Duodenal mucosa (tissue), 2 donors: ENCODE measurements around the gene MGLL.
"Not testable (repeated sequence)": the region's sequence is repeated elsewhere in the genome, so short reads cannot be mapped to it uniquely, and the experiment has no call there.

Source experiments
- H3K27ac ChIP-seq: one replicate; pipeline ENCODE4 v1.7.0; 2013; ENCODE audit warnings: low read depth, low read length
- H3K27me3 ChIP-seq, 2 donors: one replicate each; pipeline ENCODE4 v1.7.0; 2013; ENCODE audit warnings: low read length in 2 of 2, control low read depth in 1 of 2; ENCODE audit not compliant: insufficient read depth in 2 of 2, control insufficient read depth in 1 of 2
- H3K36me3 ChIP-seq, 2 donors: one replicate each; pipeline ENCODE4 v1.7.0; 2013; ENCODE audit warnings: low read length in 2 of 2, control low read depth in 1 of 2; ENCODE audit not compliant: insufficient read depth in 2 of 2, control insufficient read depth in 1 of 2
- H3K4me1 ChIP-seq, 2 donors: one replicate each; pipeline ENCODE4 v1.7.0; 2013; ENCODE audit warnings: low read length in 2 of 2, control low read depth in 1 of 2; ENCODE audit not compliant: insufficient read depth in 2 of 2, control insufficient read depth in 1 of 2
- H3K4me3 ChIP-seq, 2 donors: one replicate each; pipeline ENCODE4 v1.7.0; 2013; ENCODE audit warnings: low read length in 2 of 2, low read depth in 1 of 2
- H3K9ac ChIP-seq, 2 donors: one replicate each; pipeline ENCODE4 v1.7.0; 2013; ENCODE audit warnings: low read length in 2 of 2, low read depth in 1 of 2
- H3K9me3 ChIP-seq, 2 donors: one replicate each; pipeline ENCODE4 v1.7.0; 2013; ENCODE audit warnings: low read length in 2 of 2, control low read depth in 1 of 2; ENCODE audit not compliant: control insufficient read depth in 1 of 2

Gene MGLL

GRCh38 chr3:127686512-127686894 is 135.8 kb downstream of the MGLL start:
- Histone ChIP-seq H3K4me3 (no peak overlapping the region), H3K9ac (no peak overlapping the region), H3K9me3 (no peaks in the 10 kb centered on the region), H3K4me1 (no peaks in the 10 kb centered on the region), H3K27ac (no peak overlapping the region), H3K36me3 (no peaks in the 10 kb centered on the region), H3K27me3 (no peaks in the 10 kb centered on the region)

- no peak overlapping the region for H3K4me3 ChIP-seq
- H3K9ac ChIP-seq = no peak overlapping the region
- H3K36me3 ChIP-seq = no peaks in the 10 kb centered on the region
- H3K4me1 ChIP-seq = no peaks in the 10 kb centered on the region
- no peaks in the 10 kb centered on the region for H3K9me3 ChIP-seq
- H3K27me3 ChIP-seq = no peaks in the 10 kb centered on the region
- H3K27ac ChIP-seq = no peak overlapping the region
Observed at GRCh38 chr3:127685708-127686511, 136.4 kb downstream of the MGLL start.

- no peak overlapping the region for H3K9ac ChIP-seq
- no peaks in the 10 kb centered on the region for H3K4me1 ChIP-seq
- H3K4me3 ChIP-seq = no peak overlapping the region
- no peaks in the 10 kb centered on the region for H3K9me3 ChIP-seq
- no peak overlapping the region for H3K27ac ChIP-seq
- no peaks in the 10 kb centered on the region for H3K27me3 ChIP-seq
- no peaks in the 10 kb centered on the region for H3K36me3 ChIP-seq
Observed at GRCh38 chr3:127684871-127685707, 137.2 kb downstream of the MGLL start.

GRCh38 chr3:127682561-127682960 is 139.8 kb downstream of the MGLL start:
- H3K27ac ChIP-seq = no peak overlapping the region
- H3K4me1 ChIP-seq = no peaks in the 10 kb centered on the region
- H3K4me3 ChIP-seq = no peak overlapping the region
- no peak overlapping the region for H3K9ac ChIP-seq
- H3K27me3 ChIP-seq = no peaks in the 10 kb centered on the region
- peaks cover 0 to 7% of the 10 kb centered on the region in 2 donors for H3K36me3 ChIP-seq
- no peaks in the 10 kb centered on the region for H3K9me3 ChIP-seq

- not testable (repeated sequence) for H3K27ac ChIP-seq, H3K9me3 ChIP-seq, H3K9ac ChIP-seq, H3K27me3 ChIP-seq, H3K4me3 ChIP-seq, H3K36me3 ChIP-seq, H3K4me1 ChIP-seq
Observed at GRCh38 chr3:127682175-127682554, 140.2 kb downstream of the MGLL start.

- no peak overlapping the region for H3K27ac ChIP-seq
- no peaks in the 10 kb centered on the region for H3K9me3 ChIP-seq
- no peak overlapping the region for H3K4me3 ChIP-seq
- H3K36me3 ChIP-seq = peaks cover 0 to 12% of the 10 kb centered on the region in 2 donors
- H3K27me3 ChIP-seq = no peaks in the 10 kb centered on the region
- no peaks in the 10 kb centered on the region for H3K4me1 ChIP-seq
- H3K9ac ChIP-seq = no peak overlapping the region
Observed at GRCh38 chr3:127680798-127681221, 141.5 kb downstream of the MGLL start.

GRCh38 chr3:127680146-127680661 is 142.1 kb downstream of the MGLL start:
- Histone ChIP-seq H3K9me3 (no peaks in the 10 kb centered on the region), H3K27ac (no peak overlapping the region), H3K4me3 (no peak overlapping the region), H3K27me3 (no peaks in the 10 kb centered on the region), H3K9ac (no peak overlapping the region), H3K36me3 (peaks cover 0 to 12% of the 10 kb centered on the region in 2 donors), H3K4me1 (no peaks in the 10 kb centered on the region)

GRCh38 chr3:127679534-127680145 is 142.7 kb downstream of the MGLL start:
- no peaks in the 10 kb centered on the region for H3K4me1 ChIP-seq
- peaks cover 0 to 12% of the 10 kb centered on the region in 2 donors for H3K36me3 ChIP-seq

GRCh38 chr3:127678611-127679533 is 143.4 kb downstream of the MGLL start:
- Histone ChIP-seq H3K36me3 (peaks cover 0 to 12% of the 10 kb centered on the region in 2 donors), H3K27ac (no peak overlapping the region), H3K27me3 (no peaks in the 10 kb centered on the region), H3K4me1 (peaks cover 3 to 7% of the 10 kb centered on the region in 2 donors), H3K9ac (no peak overlapping the region), H3K4me3 (no peak overlapping the region), H3K9me3 (no peaks in the 10 kb centered on the region)

More at GRCh38 chr3:127679534-127680145, 142.7 kb downstream of the MGLL start:
- no peaks in the 10 kb centered on the region for H3K27me3 ChIP-seq
- H3K27ac ChIP-seq = no peak overlapping the region
- H3K9ac ChIP-seq = no peak overlapping the region
- no peak overlapping the region for H3K4me3 ChIP-seq
- H3K9me3 ChIP-seq = no peaks in the 10 kb centered on the region
